CD14-positive monocyte (primary cell): ENCODE data around the gene GAD1. TPM values are rescaled to one million over a fixed set of nuclear protein-coding genes. Genes with fewer than 3 reads are reported as not detected.

Source experiments
- DNase-seq, 3 donors: peaks; one replicate each; pipeline ENCODE4 v3.0.0-alpha.2; 2011 to 2022
- H2AFZ ChIP-seq: 2 replicates; pipeline ENCODE4 v1.6.0; 2012; ENCODE audit warnings: mild to moderate bottlenecking, low read depth, low read length, inconsistent platforms; ENCODE audit not compliant: insufficient read depth, poor library complexity, severe bottlenecking
- H3K27ac ChIP-seq, 2 donors: 1 replicate in 1 of 2; 2 replicates in 1 of 2; pipeline ENCODE4 v1.5.1; 2012 to 2013; ENCODE audit warnings: low read length in 2 of 2, control low read depth in 1 of 2, inconsistent platforms in 1 of 2, low read depth in 1 of 2, mild to moderate bottlenecking in 1 of 2
- H3K27me3 ChIP-seq, 2 donors: one replicate each; pipeline versions ENCODE4 v1.6.0 to v1.6.1; 2011 to 2013; ENCODE audit warnings: low read length in 2 of 2; ENCODE audit not compliant: control insufficient read depth in 2 of 2, insufficient read depth in 2 of 2
- H3K36me3 ChIP-seq, 2 donors: replicated peaks in 1 of 2; 1 replicate in 1 of 2; 2 replicates in 1 of 2; pipeline versions ENCODE4 v1.5.1 to v1.6.1; 2012 to 2013; ENCODE audit warnings: low read length in 2 of 2, control low read depth in 1 of 2, inconsistent platforms in 1 of 2, mild to moderate bottlenecking in 1 of 2; ENCODE audit not compliant: insufficient read depth in 2 of 2, control insufficient read depth in 1 of 2
- H3K4me1 ChIP-seq, 2 donors: 1 replicate in 1 of 2; 2 replicates in 1 of 2; pipeline versions ENCODE4 v1.5.1 to v1.6.1; 2012 to 2013; ENCODE audit warnings: low read length in 2 of 2, control low read depth in 1 of 2, inconsistent platforms in 1 of 2, mild to moderate bottlenecking in 1 of 2, moderate library complexity in 1 of 2; ENCODE audit not compliant: insufficient read depth in 2 of 2, control insufficient read depth in 1 of 2
- H3K4me2 ChIP-seq: replicated peaks from 2 replicates; pipeline ENCODE3; 2012; ENCODE audit warnings: low read length, moderate library complexity, mild to moderate bottlenecking; ENCODE audit not compliant: poor library complexity, severe bottlenecking; ENCODE audit errors: extremely low read depth
- H3K4me3 ChIP-seq, 3 experiments: fragments of 200-600 bp in 1 of 3; sonication (generic) in 1 of 3; replicated peaks in 1 of 3; 1 replicate in 2 of 3; 2 replicates in 1 of 3; pipeline ENCODE4 v1.5.1; 2011 to 2013; ENCODE audit warnings: low read length in 3 of 3, mild to moderate bottlenecking in 3 of 3, control low read depth in 2 of 3, low read depth in 2 of 3, inconsistent platforms in 1 of 3, moderate library complexity in 1 of 3
- H3K79me2 ChIP-seq: 2 replicates; pipeline ENCODE4 v1.6.0; 2012; ENCODE audit warnings: mild to moderate bottlenecking, control low read depth, inconsistent platforms, low read length, moderate library complexity; ENCODE audit not compliant: insufficient read depth
- H3K9ac ChIP-seq: 2 replicates; pipeline ENCODE4 v1.6.0; 2017; ENCODE audit warnings: low read length, mild to moderate bottlenecking; ENCODE audit not compliant: insufficient read depth, poor library complexity, severe bottlenecking
- H3K9me3 ChIP-seq, 2 donors: replicated peaks in 1 of 2; 1 replicate in 1 of 2; 2 replicates in 1 of 2; pipeline versions ENCODE4 v1.5.1 to v1.6.1; 2012 to 2013; ENCODE audit warnings: low read length in 2 of 2, control low read depth in 1 of 2; ENCODE audit not compliant: control insufficient read depth in 1 of 2, insufficient read depth in 1 of 2
- H4K20me1 ChIP-seq: 2 replicates; pipeline ENCODE4 v1.6.0; 2012; ENCODE audit warnings: mild to moderate bottlenecking, low read length, control low read depth, moderate library complexity; ENCODE audit not compliant: insufficient read depth
- H3K27ac Mint-ChIP-seq, 7 donors: one replicate each; pipeline ENCODE4 v1.8.0; 2020; ENCODE audit warnings: mild to moderate bottlenecking in 7 of 7, mixed read lengths in 7 of 7, moderate library complexity in 6 of 7, inconsistent platforms in 2 of 7
- H3K27me3 Mint-ChIP-seq, 3 donors: one replicate each; pipeline ENCODE4 v1.8.0; 2021 to 2022; ENCODE audit warnings: low read depth in 3 of 3, mild to moderate bottlenecking in 3 of 3, mixed read lengths in 3 of 3, moderate library complexity in 3 of 3, inconsistent platforms in 1 of 3
- H3K36me3 Mint-ChIP-seq, 2 donors: one replicate each; pipeline ENCODE4 v1.8.0; 2020; ENCODE audit warnings: mixed read lengths in 2 of 2, inconsistent platforms in 1 of 2, mild to moderate bottlenecking in 1 of 2
- H3K4me1 Mint-ChIP-seq: one replicate; pipeline ENCODE4 v1.8.0; 2020; ENCODE audit warnings: mild to moderate bottlenecking, mixed read lengths
- H3K4me3 Mint-ChIP-seq, 2 donors: one replicate each; pipeline ENCODE4 v1.8.0; 2020; ENCODE audit warnings: mild to moderate bottlenecking in 2 of 2, mixed read lengths in 2 of 2, moderate library complexity in 1 of 2
- H3K9me3 Mint-ChIP-seq, 7 donors: one replicate each; pipeline ENCODE4 v1.8.0; 2020 to 2022; ENCODE audit warnings: mixed read lengths in 7 of 7, mild to moderate bottlenecking in 6 of 7, moderate library complexity in 6 of 7, inconsistent platforms in 2 of 7
- CTCF ChIP-seq: fragments of 200-600 bp; IDR thresholded peaks from one replicate; pipeline ENCODE4 v1.8.0; 2022; ENCODE audit warnings: antibody characterized with exemption, mild to moderate bottlenecking
- WGBS: methylation state at CpG from one replicate; pipeline ENCODE4 v1.1.5; 2013; ENCODE audit warnings: missing lambda C conversion rate; ENCODE audit not compliant: insufficient coverage; 5-methylcytosine and 5-hydroxymethylcytosine counted together
- intact Hi-C, 2 donors: fragments of 100-400 bp; cut with micrococcal nuclease; formaldehyde crosslinking; loops; one replicate each; pipeline versions ENCODE4 v1.15.0 to v1.15.1; 2023
- polyA plus RNA-seq, 3 donors: library from polyadenylated mRNA; depleted of rRNA in 1 of 3; unstranded in 2 of 3; stranded (reverse) in 1 of 3; fragments of 300-500 nt in 2 of 3; fragments of >200 nt in 1 of 3; fragmentation: Illumina TruSeq in 2 of 3; gene quantifications; 1 replicate in 2 of 3; 2 replicates in 1 of 3; pipeline ENCODE4 v1.2.3, GENCODE V29; 2012 to 2021

GAD1 gene
- polyA plus RNA-seq, 3 donors = 0.08 TPM; not detected in 2

GRCh38 chr2:170829036-170829435 is 12.3 kb downstream of the GAD1 start:
- Mint-ChIP-seq H3K36me3 (peaks cover 0 to 1% of the 10 kb centered on the region in 2 donors), H3K9me3 (peaks cover 0 to 10% (median 1%) of the 10 kb centered on the region in 7 donors), H3K27me3 (peaks cover 46 to 62% (median 62%) of the 10 kb centered on the region in 3 donors), H3K27ac (no peak overlapping the region), H3K4me3 (no peak overlapping the region), H3K4me1 (peaks cover 2% of the 10 kb centered on the region)
- no peak overlapping the region for H3K9ac ChIP-seq
- H3K27me3 ChIP-seq = peaks cover 13 to 35% of the 10 kb centered on the region in 2 donors
- H3K4me2 ChIP-seq = no peak overlapping the region
- no peaks in the 10 kb centered on the region for H3K4me1 ChIP-seq
- no peak overlapping the region for H3K4me3 ChIP-seq
- no peaks in the 10 kb centered on the region for H4K20me1 ChIP-seq
- intact Hi-C loops = no loop called here
- H3K36me3 ChIP-seq = no peaks in the 10 kb centered on the region
- no peak overlapping the region for H3K27ac ChIP-seq
- no peak for TF ChIP-seq CTCF
- no peak overlapping the region for H2AFZ ChIP-seq
- H3K9me3 ChIP-seq = peaks cover 2 to 10% of the 10 kb centered on the region in 2 donors
- 87% methylated on average over 2 of the region's 2 CpGs for whole genome bisulfite sequencing
- no peak for DNase-seq
- no peaks in the 10 kb centered on the region for H3K79me2 ChIP-seq

DNA sequence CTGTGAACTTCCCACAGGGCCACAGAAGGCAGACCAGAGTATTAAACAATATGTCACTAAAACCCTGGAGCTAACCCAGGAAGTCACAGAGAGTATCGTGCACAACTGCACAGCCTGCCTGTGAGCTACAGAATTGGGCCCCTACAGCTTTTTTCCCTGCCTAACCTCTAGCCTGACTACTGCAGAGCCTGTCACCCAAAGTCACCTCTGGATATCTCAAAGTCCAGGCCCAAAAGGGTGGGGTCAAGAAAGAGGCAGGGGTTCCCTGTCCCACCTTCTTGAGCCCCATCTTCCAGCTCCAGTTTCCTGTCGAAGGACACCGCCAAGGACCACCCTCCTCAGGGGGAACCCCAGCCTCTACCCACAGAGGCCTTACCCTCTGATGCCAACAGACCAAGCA is 13.5 kb downstream of the GAD1 start:
- no peak overlapping the region for H3K9ac ChIP-seq
- WGBS = 100% methylated on average over 3 of the region's 3 CpGs
- no peak overlapping the region for H3K4me3 Mint-ChIP-seq

More for the DNA sequence above, 13.5 kb downstream of the GAD1 start:
- Mint-ChIP-seq H3K9me3 (peaks cover 0 to 6% (median 0%) of the 10 kb centered on the region in 7 donors), H3K27me3 (peaks cover 34 to 52% (median 50%) of the 10 kb centered on the region in 3 donors), H3K36me3 (no peaks in the 10 kb centered on the region), H3K4me1 (no peaks in the 10 kb centered on the region), H3K27ac (no peak overlapping the region)
- no peak overlapping the region for H3K27ac ChIP-seq
- H3K36me3 ChIP-seq = no peaks in the 10 kb centered on the region
- DNase-seq = no peak
- H3K4me3 ChIP-seq = no peak overlapping the region
- H2AFZ ChIP-seq = no peak overlapping the region
- no peak overlapping the region for H3K4me2 ChIP-seq
- no peak for TF ChIP-seq CTCF
- intact Hi-C loops = no loop called here
- peaks cover 5 to 23% of the 10 kb centered on the region in 2 donors for H3K27me3 ChIP-seq
- H4K20me1 ChIP-seq = no peaks in the 10 kb centered on the region
- H3K79me2 ChIP-seq = no peaks in the 10 kb centered on the region
- H3K9me3 ChIP-seq = no peaks in the 10 kb centered on the region
- no peaks in the 10 kb centered on the region for H3K4me1 ChIP-seq
